Measurements from ENCODE around the gene AGO4.
"Not testable (repeated sequence)": the region's sequence is repeated elsewhere in the genome, so short reads cannot be mapped to it uniquely, and the experiment has no call there.

Gene AGO4

DNA sequence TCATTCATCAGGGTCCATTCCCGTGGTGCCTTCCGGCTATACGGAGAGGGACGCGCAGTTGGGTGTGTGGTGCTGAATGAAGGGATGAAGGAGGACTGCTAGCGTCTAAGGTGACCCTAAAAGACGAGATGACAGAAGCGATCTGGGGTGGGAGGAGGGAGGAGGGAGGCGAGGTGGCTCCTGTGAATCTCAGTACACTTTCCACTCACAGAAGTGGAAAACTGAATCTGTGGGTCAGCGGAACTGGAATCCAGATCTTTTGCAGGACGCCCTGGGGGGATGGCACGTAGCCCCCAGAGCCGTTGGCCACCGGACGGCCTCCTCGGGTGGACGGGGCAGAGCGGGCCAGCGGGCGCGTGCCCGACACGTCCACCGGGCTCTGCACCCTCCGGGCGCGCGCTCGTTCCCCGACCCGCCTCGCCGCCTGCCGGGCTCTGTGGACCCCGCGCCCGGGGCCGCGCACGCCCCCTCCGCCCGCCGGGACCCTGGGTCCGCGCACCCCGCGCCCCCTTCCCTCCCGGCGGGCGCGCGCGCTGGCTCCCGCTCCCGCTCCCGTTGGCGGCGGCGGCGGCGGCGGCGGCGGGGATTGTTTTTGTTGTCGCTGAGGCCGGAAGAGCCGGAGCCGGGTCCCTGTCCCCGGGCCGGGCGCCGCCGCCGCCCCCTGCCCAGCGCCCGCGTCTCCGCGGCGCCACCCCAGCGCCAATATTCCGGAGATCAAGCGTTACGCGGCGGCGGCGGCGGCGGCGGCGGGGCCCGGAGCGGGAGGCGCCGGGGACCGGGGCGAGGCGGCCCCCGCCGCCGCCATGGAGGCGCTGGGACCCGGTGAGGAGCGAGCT lies at the start of gene AGO4:
Gene AGO4 (plus strand): TSS at position 403 of the 836 bp plus-strand sequence. CDS start 401 bp downstream, at position 804.
- no peak for TF ChIP-seq ZNF274 (IDR thresholded peaks at IDR 0.05; ENCODE audit: low read depth, low read length)
- H3K4me3 ChIP-seq (ENCODE audit: low read length), result peak within 1 kb of the TSS; percentile 79

DNA sequence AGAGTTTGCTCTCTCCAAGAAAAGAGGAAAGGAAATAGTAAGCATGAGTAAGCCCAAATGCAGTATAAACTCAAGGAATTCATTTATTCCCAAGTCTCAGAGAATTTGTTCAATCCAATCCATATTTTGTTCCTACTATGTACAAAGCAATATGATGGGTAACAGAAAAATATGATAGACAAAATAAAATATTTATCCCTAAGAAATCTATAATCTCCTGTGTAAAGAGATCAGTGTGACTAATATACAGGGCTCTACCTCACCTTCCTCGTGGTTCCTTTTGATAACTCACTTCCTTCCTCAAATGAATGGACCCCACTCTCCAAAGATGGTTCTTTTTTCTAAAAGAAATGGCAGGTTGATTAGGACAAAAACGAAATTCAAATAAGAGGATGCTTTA lies 45.7 kb upstream of the AGO4 start:
- no peak for TF ChIP-seq ZNF274 (IDR thresholded peaks at IDR 0.05; ENCODE audit: low read depth, low read length)
- H3K4me3 ChIP-seq (ENCODE audit: low read length), result no peak overlapping the region

DNA sequence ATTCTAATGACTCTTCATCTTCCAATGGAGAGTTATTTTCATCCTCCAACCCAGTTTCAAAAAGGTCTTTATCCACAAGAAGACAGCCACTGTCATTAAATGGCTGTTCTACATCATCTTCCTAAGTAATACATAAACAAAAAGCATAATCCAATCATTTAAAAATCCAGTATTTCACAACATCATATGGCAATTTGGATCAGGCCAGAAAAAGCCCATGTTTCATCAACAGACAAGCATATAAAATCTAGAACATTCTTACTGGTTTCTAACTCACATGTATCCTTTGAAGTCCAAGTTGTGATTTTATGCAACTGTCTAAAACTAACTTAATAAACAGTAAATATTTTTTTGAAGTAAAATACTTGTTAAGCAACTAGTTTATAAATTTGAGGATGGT lies 44.6 kb upstream of the AGO4 start:
- no peak for TF ChIP-seq ZNF274 (IDR thresholded peaks at IDR 0.05; ENCODE audit: low read depth, low read length)
- H3K4me3 ChIP-seq (ENCODE audit: low read length), result no peak overlapping the region

DNA sequence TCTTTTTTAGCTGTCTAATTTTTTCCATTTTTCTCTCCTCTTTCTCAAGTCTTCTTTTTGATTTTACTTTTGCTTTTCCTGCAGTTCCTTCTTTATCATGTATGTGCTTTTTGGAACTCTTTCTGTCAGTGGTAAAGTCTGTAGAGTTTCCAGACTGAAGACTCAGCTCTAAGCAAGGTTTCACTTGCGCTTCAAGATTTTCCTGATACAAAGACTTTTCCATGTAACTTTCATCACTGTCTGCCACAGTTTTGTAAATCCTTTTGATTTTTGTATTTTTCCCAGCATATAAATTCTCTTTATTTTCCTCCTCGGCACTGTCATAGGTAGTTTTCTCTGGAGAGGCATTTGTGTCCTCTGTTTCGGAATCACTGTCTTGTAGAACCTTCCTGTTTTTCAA lies 43.5 kb upstream of the AGO4 start:
- no peak overlapping the region for H3K4me3 ChIP-seq (ENCODE audit: low read length)
- no peak for TF ChIP-seq ZNF274 (IDR thresholded peaks at IDR 0.05; ENCODE audit: low read depth, low read length)

DNA sequence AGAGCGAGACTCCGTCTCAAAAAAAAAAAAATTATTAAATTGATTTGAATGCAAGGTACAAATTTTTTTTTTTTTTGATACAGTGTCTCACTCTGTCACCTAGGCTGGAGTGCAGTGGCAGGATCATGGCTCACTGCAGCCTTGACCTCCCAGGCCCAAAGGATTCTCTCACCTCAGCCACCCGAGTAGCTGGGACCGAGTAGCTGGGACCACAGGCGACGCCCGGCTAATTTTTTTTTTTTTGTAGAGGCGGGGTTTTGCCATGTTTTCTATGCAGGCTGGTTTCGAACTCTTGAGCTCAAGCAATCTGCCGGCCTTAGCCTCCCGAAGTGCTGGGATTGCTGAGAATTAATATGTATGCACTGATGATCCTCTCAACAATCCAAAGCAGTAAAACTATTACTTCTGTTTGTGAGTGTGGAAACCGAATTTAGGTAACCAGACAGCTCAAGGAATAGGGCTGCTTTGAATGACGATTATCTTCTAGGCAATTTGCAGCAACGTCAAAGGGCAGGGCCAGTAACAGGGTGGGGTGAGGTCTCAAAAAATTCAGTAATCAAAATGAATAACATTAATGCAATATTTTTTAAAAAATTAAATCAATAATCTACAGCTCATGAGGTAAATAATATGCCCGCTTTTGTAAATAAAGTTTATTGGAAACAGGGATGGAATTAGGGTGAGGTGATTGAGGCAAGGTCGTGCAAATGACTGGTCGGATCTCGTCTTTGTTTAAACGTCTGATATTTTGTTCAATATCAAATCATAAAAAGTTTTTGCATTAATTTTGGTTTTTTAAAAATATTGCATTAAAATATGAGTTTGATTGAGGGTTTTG lies 39.2 kb upstream of the AGO4 start:
- no peak for TF ChIP-seq ZNF274 (IDR thresholded peaks at IDR 0.05; ENCODE audit: low read depth, low read length)
- peak overlapping the region; percentile 77 for H3K4me3 ChIP-seq (ENCODE audit: low read length)

DNA sequence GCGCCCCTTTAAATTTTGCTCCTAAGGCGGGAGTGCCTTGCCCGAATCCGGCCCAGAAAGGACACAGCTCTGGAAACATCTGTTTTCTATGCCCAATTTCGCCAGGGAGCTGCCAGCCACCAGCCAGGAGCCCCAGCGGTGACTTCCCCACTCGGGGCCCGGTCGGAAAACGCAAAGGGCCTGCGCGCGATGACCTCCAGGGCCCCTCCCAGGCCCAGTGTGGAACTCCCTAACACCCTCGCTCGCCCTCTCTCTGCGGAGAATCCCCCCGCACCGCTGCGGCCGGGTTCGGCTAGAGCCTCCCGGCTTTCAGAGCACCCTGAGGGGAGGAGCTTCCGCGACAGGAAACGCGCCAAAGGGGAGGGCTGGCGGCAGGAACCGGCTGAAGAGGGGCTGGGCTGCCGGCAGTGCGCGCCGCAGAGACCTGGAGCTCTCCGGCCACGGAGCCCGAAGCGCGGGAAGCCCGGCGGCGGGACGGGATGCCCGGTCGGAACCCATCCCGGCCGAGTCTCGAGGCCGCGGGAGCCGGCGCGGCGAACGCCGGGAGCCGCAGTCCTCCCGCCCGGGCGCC lies 38.5 kb upstream of the AGO4 start:
- no peak for TF ChIP-seq ZNF274 (IDR thresholded peaks at IDR 0.05; ENCODE audit: low read depth, low read length)
- H3K4me3 ChIP-seq (ENCODE audit: low read length), result peak overlapping the region; percentile 77

DNA sequence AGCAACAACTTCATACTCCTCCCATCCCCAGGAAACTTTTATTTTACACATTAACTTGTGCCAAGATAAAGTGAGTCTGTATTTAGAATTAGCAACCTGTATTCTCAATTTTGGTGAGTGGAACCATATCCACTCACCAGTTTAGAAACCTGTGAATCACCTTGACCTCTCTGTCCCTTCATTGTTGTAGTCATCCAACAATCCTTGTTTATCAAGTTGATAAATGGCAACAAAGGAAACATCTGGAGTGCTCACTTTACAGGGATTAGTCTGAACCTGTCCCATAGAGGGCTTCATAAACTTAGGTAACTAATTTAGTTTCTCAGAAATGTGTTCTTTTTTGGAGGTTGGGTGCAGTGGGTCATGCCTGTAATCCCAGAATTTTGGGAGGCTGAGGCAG lies 34.1 kb upstream of the AGO4 start:
- H3K4me3 ChIP-seq (ENCODE audit: low read length), result no peak overlapping the region

DNA sequence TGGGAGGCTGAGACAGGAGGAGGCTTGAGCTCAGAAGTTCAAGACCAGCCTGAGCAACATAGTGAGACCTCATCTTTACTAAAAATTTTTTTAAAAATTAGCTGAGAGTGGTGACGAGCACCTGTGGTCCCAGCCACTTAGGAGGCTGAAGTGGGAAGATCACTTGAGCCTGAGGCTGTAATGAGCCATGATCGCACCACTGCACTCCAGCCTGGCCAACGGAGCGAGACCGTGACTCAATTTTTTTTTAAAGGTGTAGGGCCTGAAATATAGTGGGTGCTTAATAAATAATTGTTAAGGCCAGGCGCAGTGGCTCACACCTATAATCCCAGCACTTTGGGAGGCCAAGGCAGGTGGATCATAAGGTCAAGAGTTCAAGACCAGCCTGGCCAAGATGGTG lies 31.6 kb upstream of the AGO4 start:
- not testable (repeated sequence) for H3K4me3 ChIP-seq (ENCODE audit: low read length)

More for the DNA sequence above, 34.1 kb upstream of the AGO4 start:
- no peak for TF ChIP-seq ZNF274 (IDR thresholded peaks at IDR 0.05; ENCODE audit: low read depth, low read length)

DNA sequence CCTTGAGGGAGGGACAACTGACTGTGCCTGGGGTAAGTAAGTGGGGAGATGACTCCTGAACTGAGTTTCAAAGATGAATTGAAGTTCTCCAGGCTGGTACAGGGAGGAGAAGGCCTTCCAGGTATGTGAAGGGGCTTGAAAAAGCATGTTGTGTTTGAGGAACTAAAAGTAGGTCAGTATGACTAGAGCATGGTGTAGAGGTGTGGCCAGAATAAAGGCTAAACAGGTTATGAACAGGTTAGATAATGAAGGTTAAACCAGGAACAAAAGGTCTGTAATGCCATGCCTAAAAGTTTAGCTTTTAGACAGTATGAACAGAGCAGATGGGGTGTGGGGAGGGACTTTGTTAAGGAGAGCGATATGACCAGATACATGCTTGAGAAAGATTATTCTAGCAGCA lies 30.7 kb upstream of the AGO4 start:
- no peak overlapping the region for H3K4me3 ChIP-seq (ENCODE audit: low read length)
- TF ChIP-seq ZNF274 (IDR thresholded peaks at IDR 0.05; ENCODE audit: low read depth, low read length), result no peak

DNA sequence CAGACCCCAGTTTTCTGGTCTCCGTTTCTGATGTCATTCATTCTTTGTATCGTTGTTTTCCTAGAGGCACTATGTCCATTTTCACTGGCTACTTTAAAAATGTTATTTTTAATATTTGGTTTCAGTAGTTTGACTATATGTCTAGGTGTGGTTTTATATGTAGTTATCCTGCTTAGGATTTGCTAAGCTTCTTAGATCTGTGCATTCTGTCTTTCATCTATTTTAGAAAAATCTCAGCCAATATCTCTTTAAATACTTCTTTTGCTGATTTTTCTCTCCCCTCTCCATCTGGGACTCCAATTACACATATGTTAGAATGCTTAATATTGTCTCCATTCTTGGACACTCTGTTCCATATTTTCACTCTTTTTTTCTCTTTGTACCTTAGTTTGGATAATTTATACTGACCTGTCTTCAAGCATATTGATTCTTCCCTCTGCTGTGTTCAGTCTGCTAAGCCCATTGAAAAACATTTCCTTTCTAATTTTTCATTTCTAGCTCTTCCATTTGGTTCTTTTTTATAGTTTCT lies 24.7 kb upstream of the AGO4 start:
- TF ChIP-seq ZNF274 (IDR thresholded peaks at IDR 0.05; ENCODE audit: low read depth, low read length), result no peak
- H3K4me3 ChIP-seq (ENCODE audit: low read length), result no peak overlapping the region

DNA sequence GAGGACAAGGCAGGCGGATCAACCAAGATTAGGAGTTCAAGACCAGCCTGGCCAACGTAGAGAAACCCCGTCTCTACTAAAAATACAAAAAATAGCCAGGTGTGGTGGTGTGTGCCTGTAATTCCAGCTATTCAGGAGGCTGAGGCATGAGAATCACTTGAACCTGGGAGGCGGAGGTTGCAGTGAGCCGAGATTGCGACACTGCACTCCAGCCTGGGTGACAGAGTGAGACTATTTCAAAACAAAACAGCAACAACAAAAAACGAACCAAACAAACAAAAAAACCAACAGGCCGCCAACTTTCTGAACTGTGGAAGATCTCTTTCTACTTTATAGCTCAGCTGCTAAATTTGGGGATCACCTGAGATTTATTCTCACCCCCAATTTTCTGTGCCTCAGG lies 23.5 kb upstream of the AGO4 start:
- H3K4me3 ChIP-seq (ENCODE audit: low read length), result not testable (repeated sequence)

DNA sequence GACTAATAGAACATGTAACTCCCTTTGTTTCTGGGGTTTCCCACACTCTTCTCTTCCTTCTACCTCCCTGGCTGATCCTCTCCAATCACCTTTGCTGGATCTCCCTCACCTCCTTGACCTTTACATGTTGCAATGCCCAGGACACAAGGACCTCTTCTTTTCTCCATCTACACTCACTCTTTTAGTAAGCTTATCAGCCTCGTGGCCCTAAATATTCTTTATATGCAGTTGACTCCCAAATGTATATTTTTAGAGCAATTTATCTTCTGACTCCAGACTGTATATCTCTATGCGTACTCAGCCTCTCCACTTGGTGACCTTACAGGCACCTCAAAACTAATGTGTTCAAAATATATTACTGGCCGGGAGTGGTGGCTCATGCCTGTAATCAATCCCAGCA lies 19.7 kb upstream of the AGO4 start:
- no peak for TF ChIP-seq ZNF274 (IDR thresholded peaks at IDR 0.05; ENCODE audit: low read depth, low read length)
- no peak overlapping the region for H3K4me3 ChIP-seq (ENCODE audit: low read length)

DNA sequence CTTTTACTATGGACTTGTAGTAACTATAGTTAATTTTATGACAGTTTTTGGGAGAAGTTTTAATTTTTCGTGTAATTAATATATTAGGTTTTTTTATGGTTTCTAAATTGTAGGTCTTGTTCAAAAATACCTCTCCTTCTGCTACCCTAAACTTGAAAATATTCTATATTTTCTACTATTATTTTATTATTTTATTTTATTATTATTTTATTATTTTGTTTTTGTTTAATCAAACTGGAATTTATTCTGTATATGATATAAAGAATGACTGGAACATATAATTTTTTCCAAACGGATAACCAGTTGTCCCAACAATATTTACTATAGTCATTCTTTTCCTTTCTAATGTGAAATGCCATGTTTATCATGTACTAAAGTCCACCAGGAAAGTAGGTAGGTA lies 17.1 kb upstream of the AGO4 start:
- no peak for TF ChIP-seq ZNF274 (IDR thresholded peaks at IDR 0.05; ENCODE audit: low read depth, low read length)

DNA sequence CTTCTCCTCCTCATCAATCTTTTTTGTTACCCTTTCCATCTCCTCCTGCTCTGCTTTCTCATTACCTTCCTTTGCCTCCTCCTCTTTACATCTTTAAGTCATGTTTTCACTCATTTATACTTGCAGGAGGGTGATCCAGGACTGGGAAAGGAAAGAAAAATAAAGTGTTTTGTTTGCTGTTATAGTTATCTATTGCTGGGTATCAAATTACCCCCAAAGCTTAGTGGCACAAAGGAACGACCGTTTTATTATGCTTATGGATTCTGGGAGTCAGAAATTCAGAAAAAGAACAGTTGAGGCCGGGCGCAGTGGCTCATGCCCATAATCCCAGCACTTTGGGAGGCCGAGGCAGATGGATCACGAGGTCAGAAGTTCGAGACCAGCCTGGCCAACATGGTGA lies 12.5 kb upstream of the AGO4 start:
- no peak for TF ChIP-seq ZNF274 (IDR thresholded peaks at IDR 0.05; ENCODE audit: low read depth, low read length)
- no peak overlapping the region for H3K4me3 ChIP-seq (ENCODE audit: low read length)

More for the DNA sequence above, 17.1 kb upstream of the AGO4 start:
- H3K4me3 ChIP-seq (ENCODE audit: low read length), result no peak overlapping the region

DNA sequence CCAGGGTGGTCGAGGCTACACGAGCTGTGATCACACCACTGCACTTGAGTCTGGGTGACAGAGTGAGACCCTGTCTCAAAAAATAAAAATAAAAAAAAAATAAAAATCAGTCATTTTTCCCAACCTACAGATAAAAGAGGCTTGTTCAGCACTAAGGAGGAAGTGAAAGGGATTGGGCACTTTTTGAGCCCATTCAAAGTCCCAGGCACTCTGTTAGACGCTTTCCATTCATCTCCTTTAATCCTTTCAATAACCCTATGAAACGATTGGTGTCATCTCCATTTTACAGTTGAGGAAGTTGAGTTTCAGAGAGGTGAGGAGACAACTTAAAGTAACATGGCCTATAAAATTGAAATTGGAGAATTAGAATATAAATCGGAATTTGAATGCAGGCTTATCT lies 10.4 kb upstream of the AGO4 start:
- no peak overlapping the region for H3K4me3 ChIP-seq (ENCODE audit: low read length)
- no peak for TF ChIP-seq ZNF274 (IDR thresholded peaks at IDR 0.05; ENCODE audit: low read depth, low read length)

DNA sequence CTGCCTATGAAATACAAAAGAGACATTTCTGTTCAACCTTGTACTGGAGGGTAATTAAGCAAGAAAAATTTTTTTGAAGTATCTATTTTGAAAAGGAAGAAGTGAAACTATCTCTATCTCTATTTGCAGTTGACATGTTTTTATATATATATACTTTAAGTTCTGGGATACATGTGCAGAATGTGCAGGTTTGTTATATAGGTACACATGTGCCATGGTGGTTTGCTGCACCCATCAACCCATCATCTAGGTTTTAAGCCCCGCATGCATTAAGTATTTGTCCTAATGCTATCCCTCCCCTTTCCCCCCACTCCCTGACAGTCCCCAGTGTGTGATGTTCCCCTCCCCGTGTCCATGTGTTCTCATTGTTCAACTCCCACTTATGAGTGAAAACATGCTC lies 9.8 kb upstream of the AGO4 start:
- not testable (repeated sequence) for H3K4me3 ChIP-seq (ENCODE audit: low read length)

DNA sequence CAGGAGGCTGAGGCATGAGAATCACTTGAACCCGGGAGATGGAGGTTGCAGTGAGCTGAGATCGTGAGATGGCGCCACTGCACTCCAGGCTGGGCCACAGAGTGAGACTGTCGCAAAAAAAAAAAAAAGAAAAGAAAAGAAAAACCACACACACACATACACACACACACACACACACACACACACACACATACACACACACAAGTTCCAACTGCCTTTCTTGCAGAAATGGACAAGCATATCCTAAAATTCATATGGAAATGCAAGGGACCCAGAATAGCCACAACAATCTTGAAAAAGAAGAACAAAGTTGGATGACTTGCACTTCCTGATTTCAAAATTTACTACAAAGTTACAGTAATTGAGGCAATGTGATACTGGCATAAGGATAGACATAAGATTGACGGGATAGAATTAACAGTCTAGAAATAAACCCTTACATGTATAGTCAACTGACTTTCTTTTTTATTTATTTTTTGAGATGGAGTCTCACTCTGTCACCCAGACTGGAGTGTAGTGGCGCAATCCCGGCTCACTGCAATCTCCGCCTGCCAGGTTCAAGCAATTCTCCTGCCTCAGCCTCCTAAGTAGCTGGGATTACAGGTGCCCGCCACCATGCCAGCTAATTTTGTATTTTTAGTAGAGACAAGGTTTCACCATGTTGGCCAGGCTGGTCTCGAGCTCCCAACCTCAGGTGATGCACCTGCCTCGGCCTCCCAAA lies 7.5 kb upstream of the AGO4 start:
- not testable (repeated sequence) for H3K4me3 ChIP-seq (ENCODE audit: low read length)

Measured in GM08714 (cell line).